Left lung (tissue), 10 donors: ENCODE measurements around the gene MKNK1. TPM values are rescaled to one million over a fixed set of nuclear protein-coding genes. Genes with fewer than 3 reads are reported as not detected.

Source experiments
- ATAC-seq: fragments of 200-7000 bp; cut with Tn5 transposase; one replicate; pipeline ENCODE4 v1.9.1; 2020; ENCODE audit warnings: moderate library complexity
- DNase-seq, 4 donors: peaks; one replicate each; pipeline ENCODE4 v3.0.0-alpha.2; 2013 to 2020
- H3K27ac ChIP-seq, 2 donors: fragments of 200-600 bp; sonication (generic) in 1 of 2; one replicate each; pipeline versions ENCODE4 v1.5.0 to v1.8.0; 2020 to 2021
- H3K27me3 ChIP-seq, 2 donors: fragments of 200-600 bp; sonication (generic) in 1 of 2; one replicate each; pipeline versions ENCODE4 v1.5.0 to v1.8.0; 2020 to 2021
- H3K36me3 ChIP-seq, 2 donors: fragments of 200-600 bp; sonication (generic) in 1 of 2; one replicate each; pipeline versions ENCODE4 v1.5.0 to v1.8.0; 2020 to 2021
- H3K4me1 ChIP-seq, 2 donors: fragments of 200-600 bp; one replicate each; pipeline ENCODE4 v1.8.0; 2021
- H3K4me3 ChIP-seq, 2 donors: fragments of 200-600 bp; sonication (generic) in 1 of 2; one replicate each; pipeline versions ENCODE4 v1.5.0 to v1.8.0; 2020 to 2021; ENCODE audit warnings: mild to moderate bottlenecking in 1 of 2
- H3K9me3 ChIP-seq, 2 donors: fragments of 200-600 bp; sonication (generic) in 1 of 2; one replicate each; pipeline versions ENCODE4 v1.5.0 to v1.8.0; 2020 to 2021
- CTCF ChIP-seq, 2 donors: fragments of 200-600 bp; sonication (generic) in 1 of 2; IDR thresholded peaks; one replicate each; pipeline versions ENCODE4 v1.5.0 to v1.8.0; 2021; ENCODE audit warnings: antibody characterized with exemption in 2 of 2
- intact Hi-C, 2 donors: fragments of 100-400 bp; cut with DNase I; formaldehyde crosslinking; loops; one replicate each; pipeline versions ENCODE4 v1.11.2 to v1.14.2; 2022
- polyA plus RNA-seq, 6 donors: library from polyadenylated mRNA; unstranded; fragments of 120-200 nt; gene quantifications; one replicate each; pipeline ENCODE4 v1.2.1, GENCODE V29; 2013; ENCODE audit not compliant: insufficient read length in 6 of 6
- total RNA-seq, 2 donors: library from RNA; stranded (reverse); fragmentation: NEBNext Ultra II Directional; extraction: Animal tissue kit (Norgen Biotek cat#: 25700); gene quantifications; one replicate each; pipeline ENCODE4 v1.2.1, GENCODE V29; 2021
- donor health status: DM: no; HTN: yes; CAD: no.
- donor health status: DM: no; HTN: no; CAD: no.

Gene MKNK1
- total and polyA plus RNA-seq, 8 donors, result 42.2 to 96.0 (median 51.4) TPM

GRCh38 chr1:46532095-46532494, 72.0 kb downstream of the MKNK1 start:
- Histone ChIP-seq H3K4me3 (no peak overlapping the region), H3K27me3 (peaks cover 0 to 96% of the 10 kb centered on the region in 2 donors), H3K9me3 (no peaks in the 10 kb centered on the region), H3K4me1 (peaks cover 0 to 7% of the 10 kb centered on the region in 2 donors), H3K27ac (no peak overlapping the region), H3K36me3 (no peaks in the 10 kb centered on the region)
- no peak for ATAC-seq
- TF ChIP-seq CTCF (IDR thresholded peaks at IDR 0.05), result no peak
- DNase-seq, result peak in 1 of 4 donors; percentile 45
- intact Hi-C loops, result loop anchor here in 1 of 2 donors (10.0 kb wide), 1 partner anchor 193 kb away; no protein-coding TSS in a partner anchor

GRCh38 chr1:46530791-46531409, 73.2 kb downstream of the MKNK1 start:
- no peak overlapping the region for H3K4me3 ChIP-seq
- intact Hi-C loops, result loop anchor here in 1 of 2 donors (10.0 kb wide), 1 partner anchor 194 kb away; no protein-coding TSS in a partner anchor
- peaks cover 0 to 98% of the 10 kb centered on the region in 2 donors for H3K27me3 ChIP-seq

GRCh38 chr1:46530311-46530710, 73.8 kb downstream of the MKNK1 start:
- Histone ChIP-seq H3K27ac (no peak overlapping the region), H3K9me3 (no peaks in the 10 kb centered on the region), H3K36me3 (no peaks in the 10 kb centered on the region), H3K4me1 (peaks cover 0 to 7% of the 10 kb centered on the region in 2 donors), H3K27me3 (peaks cover 0 to 98% of the 10 kb centered on the region in 2 donors), H3K4me3 (no peak overlapping the region)
- ATAC-seq (no peak), DNase-seq (peak in 1 of 4 donors; percentile 54)
- intact Hi-C loops, result loop anchor here in 1 of 2 donors (10.0 kb wide), 1 partner anchor 194 kb away; no protein-coding TSS in a partner anchor
- TF ChIP-seq CTCF (IDR thresholded peaks at IDR 0.05), result no peak

More at GRCh38 chr1:46530791-46531409, 73.2 kb downstream of the MKNK1 start:
- Histone ChIP-seq H3K27ac (no peak overlapping the region), H3K36me3 (no peaks in the 10 kb centered on the region), H3K4me1 (peaks cover 0 to 7% of the 10 kb centered on the region in 2 donors), H3K9me3 (no peaks in the 10 kb centered on the region)
- DNase-seq, result peak in 2 of 4 donors; percentile 19 to 36
- ATAC-seq, result no peak
- no peak for TF ChIP-seq CTCF (IDR thresholded peaks at IDR 0.05)

GRCh38 chr1:46529031-46529630, 74.9 kb downstream of the MKNK1 start:
- H3K4me3 ChIP-seq, result no peak overlapping the region

More at GRCh38 chr1:46529031-46529630, 74.9 kb downstream of the MKNK1 start:
- intact Hi-C loops, result loop anchor here in 1 of 2 donors (5.0 kb wide), 1 partner anchor 52 kb away; no protein-coding TSS in a partner anchor
- no peak for DNase-seq
- H3K27me3 ChIP-seq, result peaks cover 0 to 97% of the 10 kb centered on the region in 2 donors
- no peak for ATAC-seq
- no peaks in the 10 kb centered on the region for H3K36me3 ChIP-seq
- H3K27ac ChIP-seq, result no peak overlapping the region
- no peak for TF ChIP-seq CTCF (IDR thresholded peaks at IDR 0.05)
- H3K4me1 ChIP-seq, result peaks cover 0 to 7% of the 10 kb centered on the region in 2 donors
- no peaks in the 10 kb centered on the region for H3K9me3 ChIP-seq
